Brain microvascular endothelial cell (primary cell): ENCODE results near the gene IQCC.

Experiments used
- DNase-seq: peaks from one replicate; pipeline ENCODE4 v3.0.0-alpha.2; 2020
- H3K27ac ChIP-seq: fragments of 250-450 bp; sonication (Bioruptor Pico); 2 replicates; pipeline ENCODE4 v1.5.1; 2020; ENCODE audit warnings: mild to moderate bottlenecking, moderate library complexity
- H3K27me3 ChIP-seq: fragments of 250-450 bp; sonication (Bioruptor Pico); replicated peaks from 2 replicates; pipeline ENCODE4 v1.5.1; 2020; ENCODE audit warnings: mild to moderate bottlenecking
- H3K36me3 ChIP-seq: fragments of 250-450 bp; sonication (Bioruptor Pico); replicated peaks from 2 replicates; pipeline ENCODE4 v1.5.1; 2020; ENCODE audit warnings: mild to moderate bottlenecking
- H3K4me3 ChIP-seq: 2 replicates; pipeline ENCODE4 v1.5.1; 2011; ENCODE audit warnings: low read depth, mild to moderate bottlenecking, control low read depth, low read length, moderate library complexity
- CTCF ChIP-seq: IDR thresholded peaks from 2 replicates; pipeline ENCODE4 v1.5.1; 2011; ENCODE audit warnings: low read depth, mild to moderate bottlenecking, moderate library complexity, low read length, control low read depth, inconsistent platforms; ENCODE audit errors: missing control alignments
- in situ Hi-C: cut with HindIII; loops from 2 replicates; pipeline ENCODE4 v1.10.0; 2017; ENCODE audit warnings: low sequenced_read_pairs, low pct_ligation_motif_present

The IQCC gene

GRCh38 chr1:32234792-32235191 is 29.3 kb downstream of the IQCC start:
- H3K27ac ChIP-seq = no peak overlapping the region
- TF ChIP-seq CTCF = no peak

GRCh38 chr1:32239337-32239736 is 33.9 kb downstream of the IQCC start:
- H3K27me3 ChIP-seq = no peaks in the 10 kb centered on the region
- DNase-seq = no peak
- H3K4me3 ChIP-seq = no peak overlapping the region
- H3K36me3 ChIP-seq = no peaks in the 10 kb centered on the region
- TF ChIP-seq CTCF = no peak
- in situ Hi-C loops = no loop called here
- no peak overlapping the region for H3K27ac ChIP-seq

More at GRCh38 chr1:32234792-32235191, 29.3 kb downstream of the IQCC start:
- no peak for DNase-seq
- in situ Hi-C loops = no loop called here
- Histone ChIP-seq H3K4me3 (no peak overlapping the region), H3K27me3 (no peaks in the 10 kb centered on the region), H3K36me3 (peaks cover 21% of the 10 kb centered on the region)

- Histone ChIP-seq H3K27me3 (no peaks in the 10 kb centered on the region), H3K36me3 (no peaks in the 10 kb centered on the region), H3K4me3 (peak overlapping the region; percentile 65), H3K27ac (no peak overlapping the region)
- TF ChIP-seq CTCF = no peak
- in situ Hi-C loops = no loop called here
- no peak for DNase-seq
These were observed 34.3 kb downstream of the IQCC start for GRCh38 chr1:32239790-32240139.

- H3K36me3 ChIP-seq = no peaks in the 10 kb centered on the region
- no peak for DNase-seq
- peak; percentile 40 for TF ChIP-seq CTCF
- H3K27me3 ChIP-seq = no peaks in the 10 kb centered on the region
- no peak overlapping the region for H3K27ac ChIP-seq
- H3K4me3 ChIP-seq = peak overlapping the region; percentile 65
- in situ Hi-C loops = no loop called here
These were observed 34.9 kb downstream of the IQCC start for GRCh38 chr1:32240140-32240951.

- no peak overlapping the region for H3K27ac ChIP-seq
- peak; percentile 16 for DNase-seq
- no peaks in the 10 kb centered on the region for H3K27me3 ChIP-seq
- TF ChIP-seq CTCF = peak; percentile 12
- in situ Hi-C loops = no loop called here
- H3K36me3 ChIP-seq = no peaks in the 10 kb centered on the region
- peak overlapping the region; percentile 65 for H3K4me3 ChIP-seq
These were observed 35.7 kb downstream of the IQCC start for GRCh38 chr1:32241001-32241763.
